ENCODE data around the gene PPIA.

PPIA gene

GRCh38 chr7:44754802-44755697 is 41.4 kb upstream of the PPIA start:
- no peak for TF ChIP-seq SPI1 (IDR thresholded peaks at IDR 0.05; ENCODE audit: borderline replicate concordance, low read depth)
- TF ChIP-seq REST (IDR thresholded peaks at IDR 0.05; ENCODE audit: insufficient replicate concordance, low read depth): no peak
- TF ChIP-seq GABPA (IDR thresholded peaks at IDR 0.05; ENCODE audit: low read depth): no peak
- TF ChIP-seq CTCF (IDR thresholded peaks at IDR 0.05; ENCODE audit: insufficient read depth, low read length): no peak
- no peak for TF ChIP-seq POLR2AphosphoS5 (IDR thresholded peaks at IDR 0.05; ENCODE audit: low read depth)
- DNase-seq (ENCODE audit: low read depth in 1 of 2, low spot score in 1 of 2): no peak
- H3K27me3 ChIP-seq (ENCODE audit: insufficient read depth, poor library complexity, severe bottlenecking): no peaks in the 10 kb centered on the region
- H3K27ac ChIP-seq (replicated peaks): no peak overlapping the region
- H3K4me3 ChIP-seq (replicated peaks; ENCODE audit: insufficient read depth, low read length): no peak overlapping the region

- no peaks in the 10 kb centered on the region for H3K27me3 ChIP-seq (ENCODE audit: insufficient read depth, poor library complexity, severe bottlenecking)
- DNase-seq (ENCODE audit: low read depth in 1 of 2, low spot score in 1 of 2): no peak
- no peak overlapping the region for H3K4me3 ChIP-seq (replicated peaks; ENCODE audit: insufficient read depth, low read length)
- no peak overlapping the region for H3K27ac ChIP-seq (replicated peaks)
- TF ChIP-seq GABPA (IDR thresholded peaks at IDR 0.05; ENCODE audit: low read depth): no peak
Measured at GRCh38 chr7:44755698-44756627, 40.5 kb upstream of the PPIA start.

GRCh38 chr7:44756904-44757303 is 39.6 kb upstream of the PPIA start:
- H3K4me3 ChIP-seq (replicated peaks; ENCODE audit: insufficient read depth, low read length): no peak overlapping the region
- H3K27ac ChIP-seq (replicated peaks): no peak overlapping the region
- no peak for DNase-seq (ENCODE audit: low read depth in 1 of 2, low spot score in 1 of 2)
- TF ChIP-seq SPI1 (IDR thresholded peaks at IDR 0.05; ENCODE audit: borderline replicate concordance, low read depth) (no peak), GABPA (IDR thresholded peaks at IDR 0.05; ENCODE audit: low read depth) (no peak), REST (IDR thresholded peaks at IDR 0.05; ENCODE audit: insufficient replicate concordance, low read depth) (no peak), POLR2AphosphoS5 (IDR thresholded peaks at IDR 0.05; ENCODE audit: low read depth) (no peak), CTCF (IDR thresholded peaks at IDR 0.05; ENCODE audit: insufficient read depth, low read length) (no peak)
- no peaks in the 10 kb centered on the region for H3K27me3 ChIP-seq (ENCODE audit: insufficient read depth, poor library complexity, severe bottlenecking)

GRCh38 chr7:44757311-44757710 is 39.2 kb upstream of the PPIA start:
- Histone ChIP-seq H3K27ac (replicated peaks) (no peak overlapping the region), H3K4me3 (replicated peaks; ENCODE audit: insufficient read depth, low read length) (no peak overlapping the region), H3K27me3 (ENCODE audit: insufficient read depth, poor library complexity, severe bottlenecking) (no peaks in the 10 kb centered on the region)
- no peak for DNase-seq (ENCODE audit: low read depth in 1 of 2, low spot score in 1 of 2)
- TF ChIP-seq REST (IDR thresholded peaks at IDR 0.05; ENCODE audit: insufficient replicate concordance, low read depth) (no peak), POLR2AphosphoS5 (IDR thresholded peaks at IDR 0.05; ENCODE audit: low read depth) (no peak), CTCF (IDR thresholded peaks at IDR 0.05; ENCODE audit: insufficient read depth, low read length) (no peak), GABPA (IDR thresholded peaks at IDR 0.05; ENCODE audit: low read depth) (no peak), SPI1 (IDR thresholded peaks at IDR 0.05; ENCODE audit: borderline replicate concordance, low read depth) (no peak)

All from HL-60 (cell line).